ENCODE data around the gene CCDC12. TPM values are rescaled to one million over a fixed set of nuclear protein-coding genes. Genes with fewer than 3 reads are reported as not detected.

The CCDC12 gene
- total and polyA plus RNA-seq, 2 of the 13 experiments (the other 11 are each of a cell fraction or from before 2014, with no cell fraction given): 30.1 to 49.5 TPM

GRCh38 chr3:47000922-47001730 is 24.6 kb upstream of the CCDC12 start:
- Histone ChIP-seq H3K27ac (ENCODE audit: extremely low read length, insufficient read depth, low read length) (no peak overlapping the region), H3K36me3 (replicated peaks in 1 of 2; ENCODE audit: control insufficient read depth in 1 of 2, insufficient read depth in 2 of 2, low read length in 2 of 2) (peaks cover 6 to 15% of the 10 kb centered on the region in 2 experiments), H3K4me1 (ENCODE audit: insufficient read depth, low read length) (peaks cover 12% of the 10 kb centered on the region), H4K20me1 (ENCODE audit: insufficient read depth, low read length) (no peaks in the 10 kb centered on the region), H2AFZ (ENCODE audit: low read length) (no peak overlapping the region), H3K9me3 (ENCODE audit: low read length) (no peaks in the 10 kb centered on the region), H3K27me3 (ENCODE audit: control insufficient read depth in 1 of 2, insufficient read depth in 2 of 2, low read length in 2 of 2) (no peaks in the 10 kb centered on the region), H3K4me2 (ENCODE audit: low read depth, low read length) (no peak overlapping the region), H3K9ac (ENCODE audit: insufficient read depth, low read depth, low read length) (no peak overlapping the region), H3K79me2 (ENCODE audit: insufficient read depth, low read length) (no peaks in the 10 kb centered on the region), H3K4me3 (replicated peaks in 1 of 3; ENCODE audit: insufficient read depth in 1 of 3, low read depth in 2 of 3, low read length in 3 of 3) (no peak overlapping the region)
- BruUV-seq (replicated peaks): no TSS peak
- CTCF ChIA-PET (ENCODE audit: low intra/inter-chr PET ratio, low total read pairs): no interaction called here
- in situ Hi-C loops (cut with HindIII; ENCODE audit: extremely low pct_ligation_motif_present, low pct_unique_long_range_greater_than_20kb) (no loop called here), intact Hi-C loops (cut with micrococcal nuclease; ENCODE audit: unreplicated experiment) (no loop called here)
- POLR2A ChIA-PET: no interaction called here
- ATAC-seq: no peak
- DNase-seq (ENCODE audit: low spot score): no peak
- FAIRE-seq: no peak
- no peak for TF ChIP-seq THAP11 (CRISPR knock-in tag; IDR thresholded peaks at IDR 0.05)
- peak; percentile 39; the same call in 1 of the 2 replicates for TF ChIP-seq CEBPB (IDR thresholded peaks at IDR 0.05; ENCODE audit: borderline replicate concordance, low read depth, low read length)
- no peak for TF ChIP-seq TFAP4 (IDR thresholded peaks at IDR 0.05; ENCODE audit: borderline replicate concordance, low read depth)
- TF ChIP-seq HNRNPK (IDR thresholded peaks at IDR 0.05; ENCODE audit: low read depth, low read length, poor library complexity, severe bottlenecking): no peak
- no peak for TF ChIP-seq ZNF879 (CRISPR knock-in tag; IDR thresholded peaks at IDR 0.05)
- TF ChIP-seq RFX3 (CRISPR knock-in tag; IDR thresholded peaks at IDR 0.05): no peak
- 90% methylated on average over 17 of the region's 25 CpGs for WGBS (ENCODE audit: low lambda C conversion rate)

DNA sequence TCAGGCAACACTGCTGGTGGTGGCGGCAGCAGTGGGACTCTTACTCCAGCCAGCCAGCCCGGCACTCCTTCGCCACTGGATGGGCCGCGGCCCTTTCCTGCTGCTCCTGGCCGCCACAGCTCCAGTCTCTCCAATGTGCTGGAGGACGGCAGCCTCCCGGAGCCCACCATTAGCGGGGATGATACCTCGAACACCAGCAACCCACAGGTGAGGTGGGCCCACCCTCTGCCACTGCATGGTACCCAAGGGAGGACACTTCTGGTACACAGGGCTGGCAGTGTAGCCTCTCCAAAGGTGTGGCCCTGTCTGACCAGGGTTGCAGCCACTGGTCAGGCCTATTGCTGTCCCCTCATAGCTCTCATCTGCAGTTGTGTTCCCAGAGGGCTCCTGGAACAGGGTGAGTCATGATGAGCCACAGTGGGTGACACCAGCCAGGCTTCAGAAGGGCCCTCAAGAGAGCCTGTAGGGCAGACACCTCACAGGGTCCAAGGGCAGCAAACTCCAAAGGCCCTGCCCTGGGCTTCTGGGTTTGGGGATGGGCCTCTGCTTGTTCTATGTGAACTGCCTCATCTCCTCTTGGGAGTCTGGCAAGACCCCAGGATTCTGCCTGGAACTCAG is 23.8 kb upstream of the CCDC12 start:
- Histone ChIP-seq H3K27ac (ENCODE audit: extremely low read length, insufficient read depth, low read length) (no peak overlapping the region), H3K4me2 (ENCODE audit: low read depth, low read length) (no peak overlapping the region), H3K36me3 (replicated peaks in 1 of 2; ENCODE audit: control insufficient read depth in 1 of 2, insufficient read depth in 2 of 2, low read length in 2 of 2) (peaks cover 5 to 8% of the 10 kb centered on the region in 2 experiments; a peak in 3 of 5 replicates), H3K4me1 (ENCODE audit: insufficient read depth, low read length) (peaks cover 12% of the 10 kb centered on the region), H3K79me2 (ENCODE audit: insufficient read depth, low read length) (no peaks in the 10 kb centered on the region), H3K4me3 (replicated peaks in 1 of 3; ENCODE audit: insufficient read depth in 1 of 3, low read depth in 2 of 3, low read length in 3 of 3) (no peak overlapping the region), H3K9me3 (ENCODE audit: low read length) (no peaks in the 10 kb centered on the region), H4K20me1 (ENCODE audit: insufficient read depth, low read length) (no peaks in the 10 kb centered on the region), H2AFZ (ENCODE audit: low read length) (no peak overlapping the region), H3K9ac (ENCODE audit: insufficient read depth, low read depth, low read length) (no peak overlapping the region), H3K27me3 (ENCODE audit: control insufficient read depth in 1 of 2, insufficient read depth in 2 of 2, low read length in 2 of 2) (no peaks in the 10 kb centered on the region)
- intact Hi-C loops (cut with micrococcal nuclease; ENCODE audit: unreplicated experiment) (no loop called here), in situ Hi-C loops (cut with HindIII; ENCODE audit: extremely low pct_ligation_motif_present, low pct_unique_long_range_greater_than_20kb) (no loop called here)
- no peak for DNase-seq (ENCODE audit: low spot score)
- WGBS (ENCODE audit: low lambda C conversion rate): 100% methylated on average over 2 of the region's 10 CpGs
- FAIRE-seq: no peak
- ChIA-PET CTCF (ENCODE audit: low intra/inter-chr PET ratio, low total read pairs) (no interaction called here), POLR2A (no interaction called here)
- no TSS peak for BruUV-seq (replicated peaks)
- no peak for ATAC-seq
- TF ChIP-seq FOSL2 (CRISPR knock-in tag; IDR thresholded peaks at IDR 0.05) (peak; percentile 18; the same call in 1 of the 2 replicates), ZNF687 (CRISPR knock-in tag; IDR thresholded peaks at IDR 0.05) (0 out of 2 replicates have a peak, but pooled peaks have one; percentile 7), ZNF737 (CRISPR knock-in tag; IDR thresholded peaks at IDR 0.05; ENCODE audit: borderline replicate concordance) (no peak)
